Panc1 (cell line): ENCODE results near the gene TMPRSS13. TPM values are rescaled to one million over a fixed set of nuclear protein-coding genes. Genes with fewer than 3 reads are reported as not detected.

ENCODE experiments used
- ATAC-seq: fragments of 200-7000 bp; cut with Tn5 transposase; 2 replicates; pipeline ENCODE4 v1.9.1; 2020; ENCODE audit warnings: mild to moderate bottlenecking, moderate library complexity
- BruUV-seq: library from RNA; stranded (reverse); fragments of 400-500 nt; replicated peaks from 2 replicates; lab custom pipeline; 2021; lab: Mats Ljungman, UMichigan
- CTCF ChIA-PET: fragments of 300-600 bp; sonication (Branson Sonifier 250); formaldehyde crosslinking; loops from one replicate; lab custom pipeline; 2022; ENCODE audit warnings: antibody characterized with exemption; lab: Charles Lee
- POLR2A ChIA-PET: fragments of 300-600 bp; sonication (Branson Sonifier 250); formaldehyde crosslinking; loops from one replicate; lab custom pipeline; 2022; ENCODE audit warnings: antibody characterized with exemption; lab: Charles Lee
- DNase-seq: peaks from one replicate; pipeline ENCODE4 v3.0.0-alpha.2; 2010; ENCODE audit warnings: low read depth, low spot score
- H3K27ac ChIP-seq: 2 replicates; pipeline ENCODE4 v1.5.1; 2011; ENCODE audit warnings: mild to moderate bottlenecking, low read length, inconsistent platforms
- H3K27me3 ChIP-seq: fragments of 200-500 bp; sonication (Bioruptor generic); 2 replicates; pipeline ENCODE4 v1.6.0; 2014; ENCODE audit warnings: low read length, inconsistent platforms; ENCODE audit not compliant: control insufficient read depth, insufficient read depth
- H3K36me3 ChIP-seq: fragments of 200-500 bp; sonication (Bioruptor generic); 2 replicates; pipeline ENCODE4 v1.5.1; 2014; ENCODE audit warnings: inconsistent platforms, mild to moderate bottlenecking, low read length, moderate library complexity; ENCODE audit not compliant: control insufficient read depth, insufficient read depth
- H3K4me1 ChIP-seq: 2 replicates; pipeline ENCODE4 v1.5.1; 2011; ENCODE audit warnings: inconsistent platforms, mild to moderate bottlenecking, low read length, moderate library complexity; ENCODE audit not compliant: control insufficient read depth, insufficient read depth
- H3K4me3 ChIP-seq, 2 experiments: 2 replicates each; pipeline ENCODE4 v1.5.1; 2011 to 2012; ENCODE audit warnings: low read depth in 2 of 2, low read length in 2 of 2, mild to moderate bottlenecking in 2 of 2, inconsistent platforms in 1 of 2, moderate library complexity in 1 of 2
- H3K9me3 ChIP-seq: fragments of 200-500 bp; sonication (Bioruptor generic); 2 replicates; pipeline ENCODE4 v1.5.1; 2014; ENCODE audit warnings: low read depth, mild to moderate bottlenecking, inconsistent platforms, low read length, moderate library complexity; ENCODE audit not compliant: control insufficient read depth, insufficient read depth
- CTCF ChIP-seq: fragments of 450-650 bp; IDR thresholded peaks from 2 replicates; pipeline ENCODE4 v1.5.1; 2017; ENCODE audit warnings: mild to moderate bottlenecking
- POLR2AphosphoS5 ChIP-seq: IDR thresholded peaks from 2 replicates; pipeline ENCODE4 v1.6.1; 2012; ENCODE audit warnings: mild to moderate bottlenecking, low read depth, low read length, moderate library complexity
- REST ChIP-seq, 2 experiments: IDR thresholded peaks; 2 replicates each; pipeline ENCODE4 v1.6.1; 2011 to 2012; ENCODE audit warnings: low read depth in 2 of 2, control low read depth in 1 of 2, low read length in 1 of 2, mild to moderate bottlenecking in 1 of 2, moderate library complexity in 1 of 2; ENCODE audit not compliant: insufficient read depth in 1 of 2
- SIN3A ChIP-seq: IDR thresholded peaks from 2 replicates; pipeline ENCODE4 v1.6.1; 2012; ENCODE audit warnings: low read depth, mild to moderate bottlenecking, low read length, moderate library complexity, borderline replicate concordance; ENCODE audit not compliant: insufficient read depth
- TCF7L2 ChIP-seq: IDR thresholded peaks from 2 replicates; pipeline ENCODE4 v1.6.1; 2011; ENCODE audit warnings: mild to moderate bottlenecking, low read depth, low read length, inconsistent platforms
- in situ Hi-C: cut with HindIII; loops from 2 replicates; pipeline ENCODE4 v1.10.0; 2016; ENCODE audit warnings: low sequenced_read_pairs, low pct_unique_long_range_greater_than_20kb
- intact Hi-C: fragments of 100-400 bp; cut with micrococcal nuclease; formaldehyde crosslinking; loops from one replicate; pipeline ENCODE4 v1.10.0; 2022; ENCODE audit not compliant: unreplicated experiment
- total RNA-seq: library from RNA; stranded (reverse); gene quantifications from one replicate; pipeline ENCODE4 v1.2.1, GENCODE V29; 2021; ENCODE audit not compliant: unreplicated experiment

The TMPRSS13 gene
- total RNA-seq, 1 experiment from 2014 or later: not detected

GRCh38 chr11:117874253-117874909, 54.8 kb downstream of the TMPRSS13 start:
- ChIA-PET CTCF (no interaction called here), POLR2A (no interaction called here)
- Histone ChIP-seq H3K4me1 (peaks cover 12% of the 10 kb centered on the region; the same call in 1 of the 2 replicates), H3K27ac (no peak overlapping the region), H3K4me3 (no peak overlapping the region), H3K9me3 (no peaks in the 10 kb centered on the region), H3K27me3 (peaks cover 54% of the 10 kb centered on the region), H3K36me3 (no peaks in the 10 kb centered on the region)
- intact Hi-C loops (no loop called here), in situ Hi-C loops (no loop called here)
- no peak for ATAC-seq
- no peak for DNase-seq
- no peak for TF ChIP-seq TCF7L2
- no peak for TF ChIP-seq REST (IDR thresholded peaks at IDR 0.05; ENCODE audit: insufficient read depth in 1 of 2, low read depth in 2 of 2, low read length in 1 of 2)
- TF ChIP-seq SIN3A: no peak
- TF ChIP-seq CTCF: no peak
- no peak for TF ChIP-seq POLR2AphosphoS5
- no TSS peak for BruUV-seq

GRCh38 chr11:117873828-117874125, 55.4 kb downstream of the TMPRSS13 start:
- ChIA-PET CTCF (no interaction called here), POLR2A (no interaction called here)

More at GRCh38 chr11:117873828-117874125, 55.4 kb downstream of the TMPRSS13 start:
- H3K27ac ChIP-seq: no peak overlapping the region
- H3K36me3 ChIP-seq: no peaks in the 10 kb centered on the region
- H3K4me1 ChIP-seq: peaks cover 12% of the 10 kb centered on the region; the same call in 1 of the 2 replicates
- H3K27me3 ChIP-seq: peaks cover 48% of the 10 kb centered on the region
- H3K4me3 ChIP-seq: no peak overlapping the region
- H3K9me3 ChIP-seq: no peaks in the 10 kb centered on the region
- ATAC-seq (no peak), DNase-seq (no peak)
- intact Hi-C loops: no loop called here
- in situ Hi-C loops: no loop called here
- BruUV-seq: no TSS peak
- no peak for TF ChIP-seq REST (IDR thresholded peaks at IDR 0.05; ENCODE audit: insufficient read depth in 1 of 2, low read depth in 2 of 2, low read length in 1 of 2)
